ENCODE data around the gene MRFAP1. TPM values are rescaled to one million over a fixed set of nuclear protein-coding genes. Genes with fewer than 3 reads are reported as not detected.
A peak's percentile ranks its signal among the peaks of the same experiment; 100 is the strongest.

Gene MRFAP1
- total RNA-seq, 5 donors from 2014 or later (not counting 1 experiment from before 2014, with no cell fraction given): 138 to 169 (median 138) TPM

DNA sequence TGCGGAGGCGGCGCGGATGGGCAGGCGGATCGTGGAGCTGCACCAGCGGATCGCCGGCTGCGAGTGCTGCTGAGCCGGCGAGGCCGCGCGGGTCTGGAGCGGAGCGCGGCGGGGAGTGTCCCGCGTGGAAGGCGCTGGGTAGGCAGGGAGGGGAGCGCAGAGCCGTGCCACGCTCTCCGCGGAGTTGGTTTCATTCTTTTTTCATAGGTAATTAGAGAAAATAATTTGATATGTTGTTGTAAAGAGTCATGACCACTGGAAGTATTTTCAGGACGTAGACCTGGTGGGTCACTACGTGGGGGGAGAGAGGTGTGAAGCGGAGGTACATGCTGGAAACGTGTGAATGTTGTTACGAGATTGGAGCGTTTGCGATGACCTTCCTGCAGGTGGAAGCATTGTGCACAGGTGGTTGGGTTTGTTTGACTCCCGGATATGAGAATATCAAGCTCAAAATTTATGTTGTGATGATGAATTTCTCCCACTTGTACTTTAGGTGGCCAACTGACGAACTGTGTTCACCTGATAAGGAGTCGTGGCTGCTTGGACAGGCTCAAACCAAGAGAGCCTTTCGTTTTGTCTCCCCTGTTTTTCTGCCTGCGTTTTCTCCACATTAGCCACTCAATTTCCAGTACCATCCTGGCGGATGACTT, 34.1 kb downstream of the MRFAP1 start:
- Mint-ChIP-seq H3K27me3 (no peaks in the 10 kb centered on the region), H3K4me3 (peak overlapping the region; percentile 89 to 93 (median 92)), H3K4me1 (peaks cover 50 to 55% (median 51%) of the 10 kb centered on the region in 3 donors), H3K36me3 (peaks cover 50% of the 10 kb centered on the region), H3K9me3 (peaks cover 0 to 3% (median 0%) of the 10 kb centered on the region in 3 donors), H3K27ac (peak overlapping the region; percentile 79 to 94)
- ChIA-PET CTCF (interaction anchor here (0.5 to 3.0 kb wide), 44 partner anchors 11 to 1264 kb away, joined by 3 to 52 read pairs (median 4); partner anchors contain the start of genes BLOC1S4 (in 1 of the 2), GRPEL1 (in 1 of the 2), MRFAP1 (in 1 of the 2) and MRFAP1L1 (in 1 of the 2)), POLR2A (interaction anchor here (0.5 to 1.7 kb wide), 13 partner anchors 13 to 395 kb away, joined by 3 to 8 read pairs (median 3); partner anchors contain the start of genes BLOC1S4 (in 1 of the 2) and MRFAP1 (in 1 of the 2))
- Histone ChIP-seq H3K4me3 (ENCODE audit: control insufficient read depth in 1 of 2, extremely low read depth in 1 of 2, low read length in 1 of 2) (peak overlapping the region; percentile 69 to 72), H3K36me3 (ENCODE audit: control insufficient read depth in 2 of 2, extremely low read depth in 1 of 2, insufficient read depth in 1 of 2, low read length in 1 of 2) (peaks cover 5 to 25% of the 10 kb centered on the region in 2 donors), H3K9me3 (no peaks in the 10 kb centered on the region), H3K4me1 (ENCODE audit: control insufficient read depth in 1 of 2, extremely low read depth in 1 of 2, insufficient read depth in 2 of 2, low read length in 2 of 2) (peaks cover 26 to 45% of the 10 kb centered on the region in 2 experiments), H3K27me3 (replicated peaks in 1 of 2; ENCODE audit: control insufficient read depth in 2 of 2, extremely low read depth in 1 of 2, insufficient read depth in 2 of 2, low read length in 1 of 2) (no peaks in the 10 kb centered on the region), H3K27ac (ENCODE audit: low read length) (peak overlapping the region; percentile 40)
- ATAC-seq (replicated peaks in 1 of 4) (peak; percentile 46 to 55 (median 52)), DNase-seq (peak; percentile 36 to 87 (median 63))
- WGBS (ENCODE audit: insufficient coverage): under 1% methylated on average over 35 of the region's 40 CpGs

DNA sequence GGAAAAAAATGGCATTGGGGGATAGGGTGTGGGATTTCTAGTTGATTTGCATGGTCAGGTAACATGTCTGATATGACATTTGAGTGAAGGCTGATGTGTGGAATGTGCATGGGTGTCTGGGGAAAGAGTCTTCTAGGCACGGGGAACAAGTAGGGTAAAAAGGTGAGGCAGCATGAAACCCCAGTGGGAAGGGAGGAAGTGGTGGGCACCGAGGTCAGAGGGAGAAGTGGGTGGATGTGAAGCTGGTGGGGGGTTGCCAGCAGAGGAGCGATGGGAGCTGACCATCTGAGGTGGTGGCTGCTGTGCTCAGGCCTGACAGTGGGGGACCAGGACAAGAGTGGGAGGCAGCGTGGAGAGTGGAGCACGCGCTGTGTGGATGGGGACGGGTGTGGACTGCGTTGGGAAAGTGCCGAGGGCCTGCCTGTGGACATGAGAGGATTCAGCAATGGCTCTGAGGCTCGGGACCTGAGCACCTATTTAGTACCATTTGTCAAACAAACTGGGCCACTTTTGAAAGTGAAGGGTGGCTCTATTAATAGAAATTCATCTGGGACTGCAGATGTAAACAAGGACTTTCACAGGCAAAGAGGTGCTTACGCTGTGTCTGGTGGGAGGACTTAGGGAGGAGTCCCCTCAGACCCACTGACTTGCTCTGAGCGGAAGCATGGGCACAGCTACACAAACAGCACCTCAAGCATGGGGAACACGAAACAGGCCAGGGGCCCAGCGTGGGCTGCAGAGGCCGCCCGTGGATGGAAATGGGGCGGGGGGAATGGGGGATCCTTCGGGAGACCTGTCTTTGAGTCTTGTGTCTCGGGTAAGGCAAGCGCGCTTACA, 36.5 kb downstream of the MRFAP1 start:
- DNase-seq (no peak), ATAC-seq (replicated peaks in 1 of 4) (no peak)
- Histone ChIP-seq H3K4me3 (ENCODE audit: control insufficient read depth in 1 of 2, extremely low read depth in 1 of 2, low read length in 1 of 2) (peak overlapping the region; percentile 11 to 72), H3K36me3 (ENCODE audit: control insufficient read depth in 2 of 2, extremely low read depth in 1 of 2, insufficient read depth in 1 of 2, low read length in 1 of 2) (peaks cover 14 to 25% of the 10 kb centered on the region in 2 donors), H3K4me1 (ENCODE audit: control insufficient read depth in 1 of 2, extremely low read depth in 1 of 2, insufficient read depth in 2 of 2, low read length in 2 of 2) (peaks cover 26 to 52% of the 10 kb centered on the region in 2 experiments), H3K9me3 (no peaks in the 10 kb centered on the region), H3K27me3 (replicated peaks in 1 of 2; ENCODE audit: control insufficient read depth in 2 of 2, extremely low read depth in 1 of 2, insufficient read depth in 2 of 2, low read length in 1 of 2) (no peaks in the 10 kb centered on the region), H3K27ac (ENCODE audit: low read length) (peak overlapping the region; percentile 40)
- Mint-ChIP-seq H3K9me3 (peaks cover 0 to 5% (median 3%) of the 10 kb centered on the region in 3 donors), H3K27me3 (no peaks in the 10 kb centered on the region), H3K36me3 (peaks cover 59% of the 10 kb centered on the region), H3K27ac (peak overlapping the region; percentile 79 to 94), H3K4me3 (peak overlapping the region; percentile 89 to 93 (median 92)), H3K4me1 (peaks cover 50 to 61% (median 57%) of the 10 kb centered on the region in 3 donors)
- POLR2A ChIA-PET: interaction anchor here in 1 of 2 donors (0.6 kb wide), 1 partner anchor 23 kb away, joined by 3 read pairs; no protein-coding TSS in a partner anchor
- CTCF ChIA-PET: interaction anchor here (2.5 kb wide), 2 partner anchors 40 to 196 kb away, joined by 12 to 43 read pairs; partner anchors contain the start of gene BLOC1S4 (in 1 of the 2)
- WGBS (ENCODE audit: insufficient coverage): 70% methylated on average over 13 of the region's 21 CpGs

DNA sequence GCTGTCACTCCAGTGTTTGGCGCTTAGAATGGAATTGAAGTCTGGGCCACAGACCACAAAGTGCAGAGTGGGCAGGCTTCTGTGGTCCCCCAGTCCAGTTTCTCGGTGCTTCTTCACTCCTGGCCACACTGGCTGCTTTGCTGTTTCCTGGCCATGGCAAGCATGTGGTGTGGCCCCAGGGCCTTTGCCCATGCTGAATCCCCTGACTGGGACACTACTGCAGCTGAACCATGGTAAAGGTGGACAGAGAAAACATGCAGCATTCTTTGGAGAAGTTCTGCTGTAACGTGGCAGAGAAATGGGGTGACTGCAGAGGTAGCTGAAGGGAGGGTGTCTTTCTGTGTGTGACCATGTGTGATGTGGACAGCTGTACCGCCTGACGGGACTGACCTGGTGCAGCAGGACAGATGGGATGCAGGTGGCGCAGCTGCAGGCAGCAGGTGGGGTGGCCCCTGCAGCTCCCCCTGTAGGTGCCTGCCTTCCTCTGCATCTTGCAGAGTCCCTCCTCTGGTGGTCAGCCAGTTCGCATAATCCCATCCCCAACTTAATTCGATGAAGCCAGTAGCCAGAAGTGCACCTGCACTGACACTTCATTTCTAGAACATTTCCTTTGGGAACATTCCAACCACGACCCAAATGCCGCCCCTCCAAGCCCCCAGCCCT, 40.0 kb downstream of the MRFAP1 start:
- Mint-ChIP-seq H3K27ac (peak overlapping the region; percentile 25 to 34), H3K36me3 (peaks cover 49% of the 10 kb centered on the region), H3K4me1 (peaks cover 32 to 50% (median 42%) of the 10 kb centered on the region in 3 donors), H3K4me3 (no peak overlapping the region), H3K27me3 (no peaks in the 10 kb centered on the region), H3K9me3 (peaks cover 0 to 5% (median 3%) of the 10 kb centered on the region in 3 donors)
- ATAC-seq (replicated peaks in 1 of 4) (no peak), DNase-seq (no peak)
- peaks cover 23 to 34% of the 10 kb centered on the region in 2 experiments for H3K4me1 ChIP-seq (ENCODE audit: control insufficient read depth in 1 of 2, extremely low read depth in 1 of 2, insufficient read depth in 2 of 2, low read length in 2 of 2)
- CTCF ChIA-PET: interaction anchor here in 1 of 2 donors (1.0 to 1.3 kb wide), 2 partner anchors 10 to 20 kb away, joined by 3 to 4 read pairs; no protein-coding TSS in a partner anchor
- no peak overlapping the region for H3K4me3 ChIP-seq (ENCODE audit: control insufficient read depth in 1 of 2, extremely low read depth in 1 of 2, low read length in 1 of 2)
- H3K9me3 ChIP-seq: no peaks in the 10 kb centered on the region
- no peak overlapping the region for H3K27ac ChIP-seq (ENCODE audit: low read length)
- WGBS (ENCODE audit: insufficient coverage): 92% methylated on average over 10 of the region's 10 CpGs
- H3K36me3 ChIP-seq (ENCODE audit: control insufficient read depth in 2 of 2, extremely low read depth in 1 of 2, insufficient read depth in 1 of 2, low read length in 1 of 2): peaks cover 17 to 21% of the 10 kb centered on the region in 2 donors
- H3K27me3 ChIP-seq (replicated peaks in 1 of 2; ENCODE audit: control insufficient read depth in 2 of 2, extremely low read depth in 1 of 2, insufficient read depth in 2 of 2, low read length in 1 of 2): no peaks in the 10 kb centered on the region
- POLR2A ChIA-PET: no interaction called here

DNA sequence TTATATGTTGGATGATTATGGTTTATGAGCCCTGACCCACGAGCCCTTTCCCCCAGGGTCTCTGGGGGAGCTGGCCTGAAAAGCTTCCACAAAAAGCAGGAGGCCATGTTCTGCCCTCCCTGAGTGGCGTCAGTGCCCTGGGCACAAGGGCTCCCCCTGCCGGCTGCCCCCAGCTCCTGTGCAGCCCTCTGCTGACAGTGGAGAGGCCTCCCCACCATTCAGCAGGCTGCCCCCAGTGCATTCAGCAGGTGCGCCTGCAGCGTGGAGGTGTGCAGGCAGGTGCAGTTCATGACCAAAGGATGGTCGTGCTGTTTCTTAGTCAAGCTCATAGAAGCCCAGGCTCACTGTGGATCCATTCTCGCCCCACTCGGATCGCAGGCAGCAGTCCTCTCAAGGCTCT, 40.7 kb downstream of the MRFAP1 start:
- no peaks in the 10 kb centered on the region for H3K27me3 Mint-ChIP-seq
- H3K36me3 Mint-ChIP-seq: peaks cover 42% of the 10 kb centered on the region
- WGBS (ENCODE audit: insufficient coverage): 82% methylated on average over 7 of the region's 9 CpGs

DNA sequence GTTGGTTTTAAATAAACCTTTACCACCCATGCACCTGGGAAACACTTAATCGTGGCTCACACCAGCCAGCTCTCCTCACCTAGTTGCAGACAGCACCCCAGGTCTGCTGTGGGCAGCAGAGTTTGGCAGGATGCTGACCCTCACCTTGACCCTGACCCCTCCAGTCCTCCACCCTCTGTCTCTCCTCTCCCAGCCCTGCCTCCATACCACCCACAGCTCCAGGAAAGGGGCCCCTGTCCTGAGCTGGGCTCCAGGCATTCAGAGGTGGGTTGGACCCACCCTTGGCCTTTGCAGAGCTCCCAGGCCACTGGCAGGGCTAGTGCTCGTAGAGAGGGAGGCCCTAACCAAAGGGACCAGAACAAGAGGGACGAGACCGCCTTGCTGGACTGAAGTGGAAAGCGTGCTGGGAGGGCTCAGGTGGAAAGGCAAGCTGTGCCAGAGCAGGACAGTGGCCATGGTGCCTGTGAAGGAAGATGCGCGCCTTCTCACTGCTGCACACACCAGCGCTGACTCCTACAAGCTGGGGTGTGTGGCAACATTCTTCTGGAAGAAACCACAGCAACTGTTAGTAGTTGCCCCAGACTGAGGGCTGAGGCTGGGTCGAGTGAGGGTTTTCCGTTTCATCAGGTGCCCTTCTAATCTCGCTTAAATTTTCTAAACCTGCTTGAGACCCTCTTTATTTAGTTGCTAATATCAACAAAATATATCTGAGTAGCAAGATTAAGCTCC, 42.5 kb downstream of the MRFAP1 start:
- Mint-ChIP-seq H3K9me3 (peaks cover 0 to 5% (median 3%) of the 10 kb centered on the region in 3 donors), H3K27me3 (no peaks in the 10 kb centered on the region), H3K4me3 (no peak overlapping the region), H3K36me3 (peaks cover 27% of the 10 kb centered on the region), H3K4me1 (peaks cover 11 to 48% (median 40%) of the 10 kb centered on the region in 3 donors), H3K27ac (peak overlapping the region in 1 of 2 donors; percentile 36)
- Histone ChIP-seq H3K36me3 (ENCODE audit: control insufficient read depth in 2 of 2, extremely low read depth in 1 of 2, insufficient read depth in 1 of 2, low read length in 1 of 2) (peaks cover 4 to 17% of the 10 kb centered on the region in 2 donors), H3K27me3 (replicated peaks in 1 of 2; ENCODE audit: control insufficient read depth in 2 of 2, extremely low read depth in 1 of 2, insufficient read depth in 2 of 2, low read length in 1 of 2) (no peaks in the 10 kb centered on the region), H3K4me3 (ENCODE audit: control insufficient read depth in 1 of 2, extremely low read depth in 1 of 2, low read length in 1 of 2) (no peak overlapping the region), H3K4me1 (ENCODE audit: control insufficient read depth in 1 of 2, extremely low read depth in 1 of 2, insufficient read depth in 2 of 2, low read length in 2 of 2) (peaks cover 5 to 36% of the 10 kb centered on the region in 2 experiments), H3K27ac (ENCODE audit: low read length) (no peak overlapping the region), H3K9me3 (no peaks in the 10 kb centered on the region)
- ATAC-seq (replicated peaks in 1 of 4) (no peak), DNase-seq (no peak)
- WGBS (ENCODE audit: insufficient coverage): 71% methylated on average over 8 of the region's 11 CpGs
- ChIA-PET CTCF (no interaction called here), POLR2A (interaction anchor here in 1 of 2 donors (0.8 kb wide), 1 partner anchor 17 kb away, joined by 3 read pairs; no protein-coding TSS in a partner anchor)

More for the DNA sequence above, 40.7 kb downstream of the MRFAP1 start:
- no peaks in the 10 kb centered on the region for H3K9me3 ChIP-seq
- no peaks in the 10 kb centered on the region for H3K27me3 ChIP-seq (replicated peaks in 1 of 2; ENCODE audit: control insufficient read depth in 2 of 2, extremely low read depth in 1 of 2, insufficient read depth in 2 of 2, low read length in 1 of 2)
- H3K36me3 ChIP-seq (ENCODE audit: control insufficient read depth in 2 of 2, extremely low read depth in 1 of 2, insufficient read depth in 1 of 2, low read length in 1 of 2): peaks cover 14 to 17% of the 10 kb centered on the region in 2 donors
- peaks cover 25 to 48% (median 41%) of the 10 kb centered on the region in 3 donors for H3K4me1 Mint-ChIP-seq
- H3K4me3 Mint-ChIP-seq: no peak overlapping the region
- H3K27ac ChIP-seq (ENCODE audit: low read length): no peak overlapping the region
- peak overlapping the region in 1 of 2 donors; percentile 25 for H3K27ac Mint-ChIP-seq
- H3K4me3 ChIP-seq (ENCODE audit: control insufficient read depth in 1 of 2, extremely low read depth in 1 of 2, low read length in 1 of 2): no peak overlapping the region
- peaks cover 0 to 5% (median 3%) of the 10 kb centered on the region in 3 donors for H3K9me3 Mint-ChIP-seq
- POLR2A ChIA-PET: no interaction called here
- ATAC-seq (replicated peaks in 1 of 4) (no peak), DNase-seq (no peak)
- peaks cover 17 to 33% of the 10 kb centered on the region in 2 experiments for H3K4me1 ChIP-seq (ENCODE audit: control insufficient read depth in 1 of 2, extremely low read depth in 1 of 2, insufficient read depth in 2 of 2, low read length in 2 of 2)
- CTCF ChIA-PET: interaction anchor here in 1 of 2 donors (1.0 to 1.3 kb wide), 2 partner anchors 9 to 19 kb away, joined by 3 to 4 read pairs; no protein-coding TSS in a partner anchor
